CD14-positive monocyte (primary cell): ENCODE data around the gene TBC1D4. TPM values are rescaled to one million over a fixed set of nuclear protein-coding genes. Genes with fewer than 3 reads are reported as not detected.

Experiments used
- DNase-seq, 3 donors: peaks; one replicate each; pipeline ENCODE4 v3.0.0-alpha.2; 2011 to 2022
- H2AFZ ChIP-seq: 2 replicates; pipeline ENCODE4 v1.6.0; 2012; ENCODE audit warnings: mild to moderate bottlenecking, low read depth, low read length, inconsistent platforms; ENCODE audit not compliant: insufficient read depth, poor library complexity, severe bottlenecking
- H3K27ac ChIP-seq, 2 donors: 1 replicate in 1 of 2; 2 replicates in 1 of 2; pipeline ENCODE4 v1.5.1; 2012 to 2013; ENCODE audit warnings: low read length in 2 of 2, control low read depth in 1 of 2, inconsistent platforms in 1 of 2, low read depth in 1 of 2, mild to moderate bottlenecking in 1 of 2
- H3K27me3 ChIP-seq, 2 donors: one replicate each; pipeline versions ENCODE4 v1.6.0 to v1.6.1; 2011 to 2013; ENCODE audit warnings: low read length in 2 of 2; ENCODE audit not compliant: control insufficient read depth in 2 of 2, insufficient read depth in 2 of 2
- H3K36me3 ChIP-seq, 2 donors: replicated peaks in 1 of 2; 1 replicate in 1 of 2; 2 replicates in 1 of 2; pipeline versions ENCODE4 v1.5.1 to v1.6.1; 2012 to 2013; ENCODE audit warnings: low read length in 2 of 2, control low read depth in 1 of 2, inconsistent platforms in 1 of 2, mild to moderate bottlenecking in 1 of 2; ENCODE audit not compliant: insufficient read depth in 2 of 2, control insufficient read depth in 1 of 2
- H3K4me1 ChIP-seq, 2 donors: 1 replicate in 1 of 2; 2 replicates in 1 of 2; pipeline versions ENCODE4 v1.5.1 to v1.6.1; 2012 to 2013; ENCODE audit warnings: low read length in 2 of 2, control low read depth in 1 of 2, inconsistent platforms in 1 of 2, mild to moderate bottlenecking in 1 of 2, moderate library complexity in 1 of 2; ENCODE audit not compliant: insufficient read depth in 2 of 2, control insufficient read depth in 1 of 2
- H3K4me2 ChIP-seq: replicated peaks from 2 replicates; pipeline ENCODE3; 2012; ENCODE audit warnings: low read length, moderate library complexity, mild to moderate bottlenecking; ENCODE audit not compliant: poor library complexity, severe bottlenecking; ENCODE audit errors: extremely low read depth
- H3K4me3 ChIP-seq, 3 experiments: fragments of 200-600 bp in 1 of 3; sonication (generic) in 1 of 3; replicated peaks in 1 of 3; 1 replicate in 2 of 3; 2 replicates in 1 of 3; pipeline ENCODE4 v1.5.1; 2011 to 2013; ENCODE audit warnings: low read length in 3 of 3, mild to moderate bottlenecking in 3 of 3, control low read depth in 2 of 3, low read depth in 2 of 3, inconsistent platforms in 1 of 3, moderate library complexity in 1 of 3
- H3K79me2 ChIP-seq: 2 replicates; pipeline ENCODE4 v1.6.0; 2012; ENCODE audit warnings: mild to moderate bottlenecking, control low read depth, inconsistent platforms, low read length, moderate library complexity; ENCODE audit not compliant: insufficient read depth
- H3K9ac ChIP-seq: 2 replicates; pipeline ENCODE4 v1.6.0; 2017; ENCODE audit warnings: low read length, mild to moderate bottlenecking; ENCODE audit not compliant: insufficient read depth, poor library complexity, severe bottlenecking
- H3K9me3 ChIP-seq, 2 donors: replicated peaks in 1 of 2; 1 replicate in 1 of 2; 2 replicates in 1 of 2; pipeline versions ENCODE4 v1.5.1 to v1.6.1; 2012 to 2013; ENCODE audit warnings: low read length in 2 of 2, control low read depth in 1 of 2; ENCODE audit not compliant: control insufficient read depth in 1 of 2, insufficient read depth in 1 of 2
- H4K20me1 ChIP-seq: 2 replicates; pipeline ENCODE4 v1.6.0; 2012; ENCODE audit warnings: mild to moderate bottlenecking, low read length, control low read depth, moderate library complexity; ENCODE audit not compliant: insufficient read depth
- H3K27ac Mint-ChIP-seq, 7 donors: one replicate each; pipeline ENCODE4 v1.8.0; 2020; ENCODE audit warnings: mild to moderate bottlenecking in 7 of 7, mixed read lengths in 7 of 7, moderate library complexity in 6 of 7, inconsistent platforms in 2 of 7
- H3K27me3 Mint-ChIP-seq, 3 donors: one replicate each; pipeline ENCODE4 v1.8.0; 2021 to 2022; ENCODE audit warnings: low read depth in 3 of 3, mild to moderate bottlenecking in 3 of 3, mixed read lengths in 3 of 3, moderate library complexity in 3 of 3, inconsistent platforms in 1 of 3
- H3K36me3 Mint-ChIP-seq, 2 donors: one replicate each; pipeline ENCODE4 v1.8.0; 2020; ENCODE audit warnings: mixed read lengths in 2 of 2, inconsistent platforms in 1 of 2, mild to moderate bottlenecking in 1 of 2
- H3K4me1 Mint-ChIP-seq: one replicate; pipeline ENCODE4 v1.8.0; 2020; ENCODE audit warnings: mild to moderate bottlenecking, mixed read lengths
- H3K4me3 Mint-ChIP-seq, 2 donors: one replicate each; pipeline ENCODE4 v1.8.0; 2020; ENCODE audit warnings: mild to moderate bottlenecking in 2 of 2, mixed read lengths in 2 of 2, moderate library complexity in 1 of 2
- H3K9me3 Mint-ChIP-seq, 7 donors: one replicate each; pipeline ENCODE4 v1.8.0; 2020 to 2022; ENCODE audit warnings: mixed read lengths in 7 of 7, mild to moderate bottlenecking in 6 of 7, moderate library complexity in 6 of 7, inconsistent platforms in 2 of 7
- WGBS: methylation state at CpG from one replicate; pipeline ENCODE4 v1.1.5; 2013; ENCODE audit warnings: missing lambda C conversion rate; ENCODE audit not compliant: insufficient coverage; 5-methylcytosine and 5-hydroxymethylcytosine counted together
- intact Hi-C, 2 donors: fragments of 100-400 bp; cut with micrococcal nuclease; formaldehyde crosslinking; loops; one replicate each; pipeline versions ENCODE4 v1.15.0 to v1.15.1; 2023
- polyA plus RNA-seq, 3 donors: library from polyadenylated mRNA; depleted of rRNA in 1 of 3; unstranded in 2 of 3; stranded (reverse) in 1 of 3; fragments of 300-500 nt in 2 of 3; fragments of >200 nt in 1 of 3; fragmentation: Illumina TruSeq in 2 of 3; gene quantifications; 1 replicate in 2 of 3; 2 replicates in 1 of 3; pipeline ENCODE4 v1.2.3, GENCODE V29; 2012 to 2021
- TF ChIP-seq, protein P1 (sequence below): fragments of 200-600 bp; IDR thresholded peaks from one replicate; pipeline ENCODE4 v1.8.0; 2022; ENCODE audit warnings: antibody characterized with exemption, mild to moderate bottlenecking

Gene TBC1D4
- polyA plus RNA-seq, 3 donors: 2.0 to 6.7 (median 2.5) TPM

DNA sequence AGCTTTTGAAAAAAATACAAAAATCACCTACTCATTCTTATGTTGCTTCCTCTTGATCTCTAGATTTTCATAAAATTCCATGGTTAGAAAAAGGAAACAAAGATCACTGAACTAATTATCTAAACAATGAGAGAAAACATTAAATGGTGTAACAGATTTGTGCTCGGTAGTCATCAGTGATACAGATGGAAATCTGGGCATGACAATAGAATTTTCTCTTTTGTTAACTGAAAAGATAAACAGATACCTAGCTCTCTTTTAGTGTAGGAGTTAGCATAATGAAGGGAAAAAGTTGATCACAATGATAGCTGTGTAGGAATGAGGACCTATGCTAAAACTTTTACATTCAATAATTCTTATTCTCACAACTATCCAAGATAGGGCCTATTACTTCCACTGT lies 103.7 kb downstream of the TBC1D4 start:
- H3K9me3 Mint-ChIP-seq: peaks cover 0 to 2% (median 0%) of the 10 kb centered on the region in 7 donors
- Histone ChIP-seq H3K27me3 (no peaks in the 10 kb centered on the region), H3K27ac (no peak overlapping the region), H3K4me3 (no peak overlapping the region), H4K20me1 (no peaks in the 10 kb centered on the region), H2AFZ (no peak overlapping the region), H3K9ac (no peak overlapping the region), H3K79me2 (no peaks in the 10 kb centered on the region), H3K9me3 (no peaks in the 10 kb centered on the region), H3K4me1 (no peaks in the 10 kb centered on the region), H3K36me3 (no peaks in the 10 kb centered on the region), H3K4me2 (no peak overlapping the region)
- H3K4me1 Mint-ChIP-seq: no peaks in the 10 kb centered on the region
- DNase-seq: no peak
- no peak overlapping the region for H3K27ac Mint-ChIP-seq
- TF ChIP-seq, protein P1, sequence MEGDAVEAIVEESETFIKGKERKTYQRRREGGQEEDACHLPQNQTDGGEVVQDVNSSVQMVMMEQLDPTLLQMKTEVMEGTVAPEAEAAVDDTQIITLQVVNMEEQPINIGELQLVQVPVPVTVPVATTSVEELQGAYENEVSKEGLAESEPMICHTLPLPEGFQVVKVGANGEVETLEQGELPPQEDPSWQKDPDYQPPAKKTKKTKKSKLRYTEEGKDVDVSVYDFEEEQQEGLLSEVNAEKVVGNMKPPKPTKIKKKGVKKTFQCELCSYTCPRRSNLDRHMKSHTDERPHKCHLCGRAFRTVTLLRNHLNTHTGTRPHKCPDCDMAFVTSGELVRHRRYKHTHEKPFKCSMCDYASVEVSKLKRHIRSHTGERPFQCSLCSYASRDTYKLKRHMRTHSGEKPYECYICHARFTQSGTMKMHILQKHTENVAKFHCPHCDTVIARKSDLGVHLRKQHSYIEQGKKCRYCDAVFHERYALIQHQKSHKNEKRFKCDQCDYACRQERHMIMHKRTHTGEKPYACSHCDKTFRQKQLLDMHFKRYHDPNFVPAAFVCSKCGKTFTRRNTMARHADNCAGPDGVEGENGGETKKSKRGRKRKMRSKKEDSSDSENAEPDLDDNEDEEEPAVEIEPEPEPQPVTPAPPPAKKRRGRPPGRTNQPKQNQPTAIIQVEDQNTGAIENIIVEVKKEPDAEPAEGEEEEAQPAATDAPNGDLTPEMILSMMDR: no peak
- no CpG with 5 or more reads among the region's 1 CpG for WGBS
- H3K4me3 Mint-ChIP-seq: no peak overlapping the region
- no peaks in the 10 kb centered on the region for H3K36me3 Mint-ChIP-seq
- H3K27me3 Mint-ChIP-seq: no peaks in the 10 kb centered on the region
- intact Hi-C loops: no loop called here

DNA sequence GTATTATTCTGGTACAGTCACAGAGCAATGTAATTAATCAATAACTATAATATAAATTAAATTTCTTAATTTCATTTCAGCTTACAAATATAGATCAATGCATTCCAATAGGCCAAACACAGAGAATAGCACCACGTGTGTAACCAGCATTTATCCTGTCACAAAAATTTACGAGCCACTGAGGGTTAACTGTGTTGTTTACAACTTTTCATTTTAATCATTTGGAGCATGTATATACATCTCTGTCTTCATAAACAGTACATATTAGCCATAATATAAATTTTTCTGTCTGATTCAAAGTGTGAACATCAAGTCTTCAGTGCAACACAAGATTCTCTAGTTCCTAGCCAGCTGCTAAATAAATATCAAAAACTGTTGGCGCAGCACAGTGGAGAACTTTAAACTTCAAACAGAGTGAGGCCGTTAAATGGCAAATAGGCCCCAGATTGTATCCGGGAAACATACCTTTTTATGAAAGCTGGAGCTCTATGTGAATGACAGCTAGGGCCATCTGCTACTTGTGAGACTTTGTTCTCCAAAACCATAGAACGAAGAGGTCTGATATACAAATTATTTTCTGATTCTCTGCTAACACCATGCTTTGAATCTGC lies 105.1 kb downstream of the TBC1D4 start:
- no peaks in the 10 kb centered on the region for H3K4me1 ChIP-seq
- H3K4me3 ChIP-seq: no peak overlapping the region
- Mint-ChIP-seq H3K36me3 (no peaks in the 10 kb centered on the region), H3K27ac (no peak overlapping the region), H3K4me3 (no peak overlapping the region), H3K4me1 (no peaks in the 10 kb centered on the region), H3K27me3 (no peaks in the 10 kb centered on the region), H3K9me3 (peaks cover 0 to 2% (median 0%) of the 10 kb centered on the region in 7 donors)
- DNase-seq: no peak
- no peak overlapping the region for H3K4me2 ChIP-seq
- no peaks in the 10 kb centered on the region for H3K36me3 ChIP-seq
- no peaks in the 10 kb centered on the region for H3K27me3 ChIP-seq
- H2AFZ ChIP-seq: no peak overlapping the region
- no peaks in the 10 kb centered on the region for H4K20me1 ChIP-seq
- no peak overlapping the region for H3K9ac ChIP-seq
- no peak overlapping the region for H3K27ac ChIP-seq
- H3K79me2 ChIP-seq: no peaks in the 10 kb centered on the region
- H3K9me3 ChIP-seq: no peaks in the 10 kb centered on the region
- TF ChIP-seq, protein P1: no peak
- no CpG with 5 or more reads among the region's 6 CpGs for WGBS
- intact Hi-C loops: no loop called here
